Mesodermal cell (in vitro differentiated cells): ENCODE measurements around the gene FRMD8.
A peak's percentile ranks its signal among the peaks of the same experiment; 100 is the strongest.

Experiments
- H3K27ac ChIP-seq: 2 replicates; pipeline ENCODE4 v1.7.0; 2013; ENCODE audit warnings: mild to moderate bottlenecking, low read depth, low read length, moderate library complexity; ENCODE audit not compliant: severe bottlenecking
- H3K36me3 ChIP-seq: 2 replicates; pipeline ENCODE4 v1.7.1; 2013; ENCODE audit warnings: mild to moderate bottlenecking, low read length, moderate library complexity; ENCODE audit not compliant: control insufficient read depth, insufficient read depth
- H3K4me1 ChIP-seq: one replicate; pipeline ENCODE4 v1.7.1; 2013; ENCODE audit warnings: mild to moderate bottlenecking, low read length; ENCODE audit not compliant: insufficient read depth, control insufficient read depth, poor library complexity, severe bottlenecking
- H3K4me3 ChIP-seq: 2 replicates; pipeline ENCODE4 v1.7.0; 2013; ENCODE audit warnings: low read length, control low read depth, mild to moderate bottlenecking; ENCODE audit not compliant: insufficient read depth, poor library complexity, severe bottlenecking; ENCODE audit errors: extremely low read depth
- H3K9me3 ChIP-seq: 2 replicates; pipeline ENCODE4 v1.7.1; 2013; ENCODE audit warnings: mild to moderate bottlenecking, low read length, moderate library complexity; ENCODE audit not compliant: control insufficient read depth
- WGBS, 2 experiments: methylation state at CpG; one replicate each; pipeline ENCODE4 v1.1.5; 2013; ENCODE audit warnings: missing lambda C conversion rate in 2 of 2; ENCODE audit not compliant: insufficient coverage in 2 of 2; 5-methylcytosine and 5-hydroxymethylcytosine counted together

FRMD8 gene

GRCh38 chr11:65434057-65434666, 47.7 kb downstream of the FRMD8 start:
- Histone ChIP-seq H3K4me1 (no peaks in the 10 kb centered on the region), H3K36me3 (peaks cover 86% of the 10 kb centered on the region), H3K27ac (peak overlapping the region; percentile 17), H3K4me3 (no peak overlapping the region), H3K9me3 (no peaks in the 10 kb centered on the region)
- 79% methylated on average over 2 of the region's 6 CpGs; no CpG with 5 or more reads in 1 of the 2 experiments for WGBS, 2 experiments

- no peaks in the 10 kb centered on the region for H3K4me1 ChIP-seq
- H3K27ac ChIP-seq = peak overlapping the region; percentile 4
- no peaks in the 10 kb centered on the region for H3K9me3 ChIP-seq
- H3K4me3 ChIP-seq = no peak overlapping the region
- peaks cover 89% of the 10 kb centered on the region for H3K36me3 ChIP-seq
- 88 to 100% methylated on average over 2 to 4 of the region's 5 CpGs for WGBS, 2 experiments
Observed at GRCh38 chr11:65434667-65435410, 48.4 kb downstream of the FRMD8 start.

GRCh38 chr11:65435411-65435931, 49.0 kb downstream of the FRMD8 start:
- H3K9me3 ChIP-seq = no peaks in the 10 kb centered on the region
- 93 to 95% methylated on average over 5 to 9 of the region's 9 CpGs for WGBS, 2 experiments
- H3K27ac ChIP-seq = no peak overlapping the region
- H3K4me3 ChIP-seq = no peak overlapping the region
- no peaks in the 10 kb centered on the region for H3K4me1 ChIP-seq
- H3K36me3 ChIP-seq = peaks cover 89% of the 10 kb centered on the region

- WGBS, 2 experiments = 91 to 95% methylated on average over 7 to 8 of the region's 8 CpGs
- Histone ChIP-seq H3K9me3 (no peaks in the 10 kb centered on the region), H3K36me3 (peaks cover 86% of the 10 kb centered on the region), H3K4me1 (peaks cover 3% of the 10 kb centered on the region), H3K4me3 (no peak overlapping the region), H3K27ac (no peak overlapping the region)
Observed at GRCh38 chr11:65435981-65436411, 49.6 kb downstream of the FRMD8 start.

GRCh38 chr11:65436412-65437032, 50.1 kb downstream of the FRMD8 start:
- Histone ChIP-seq H3K27ac (no peak overlapping the region), H3K36me3 (peaks cover 85% of the 10 kb centered on the region), H3K4me3 (no peak overlapping the region), H3K9me3 (no peaks in the 10 kb centered on the region), H3K4me1 (peaks cover 6% of the 10 kb centered on the region)
- 95 to 100% methylated on average over 3 of the region's 5 CpGs for WGBS, 2 experiments

GRCh38 chr11:65437436-65438227, 51.2 kb downstream of the FRMD8 start:
- H3K27ac ChIP-seq = no peak overlapping the region
- peaks cover 11% of the 10 kb centered on the region for H3K4me1 ChIP-seq
- WGBS, 2 experiments = 96 to 97% methylated on average over 14 of the region's 14 CpGs
- H3K4me3 ChIP-seq = no peak overlapping the region
- no peaks in the 10 kb centered on the region for H3K9me3 ChIP-seq
- H3K36me3 ChIP-seq = peaks cover 89% of the 10 kb centered on the region

GRCh38 chr11:65438257-65439151, 52.1 kb downstream of the FRMD8 start:
- no CpG with 5 or more reads among the region's 9 CpGs for WGBS, 2 experiments
- Histone ChIP-seq H3K9me3 (no peaks in the 10 kb centered on the region), H3K36me3 (peaks cover 89% of the 10 kb centered on the region), H3K27ac (no peak overlapping the region), H3K4me3 (no peak overlapping the region), H3K4me1 (peaks cover 17% of the 10 kb centered on the region)

GRCh38 chr11:65439331-65440181, 53.1 kb downstream of the FRMD8 start:
- WGBS, 2 experiments = 82 to 92% methylated on average over 4 to 5 of the region's 7 CpGs
- Histone ChIP-seq H3K9me3 (no peaks in the 10 kb centered on the region), H3K27ac (no peak overlapping the region), H3K4me1 (peaks cover 22% of the 10 kb centered on the region), H3K36me3 (peaks cover 85% of the 10 kb centered on the region), H3K4me3 (no peak overlapping the region)

GRCh38 chr11:65440831-65441499, 54.5 kb downstream of the FRMD8 start:
- Histone ChIP-seq H3K4me1 (peaks cover 22% of the 10 kb centered on the region), H3K4me3 (no peak overlapping the region)
- WGBS, 2 experiments = 96 to 97% methylated on average over 3 to 5 of the region's 8 CpGs

More at GRCh38 chr11:65440831-65441499, 54.5 kb downstream of the FRMD8 start:
- Histone ChIP-seq H3K27ac (no peak overlapping the region), H3K9me3 (no peaks in the 10 kb centered on the region), H3K36me3 (peaks cover 84% of the 10 kb centered on the region)
